Skeletal muscle satellite cell (primary cell): ENCODE data around the gene RNASE12.
"Not testable (repeated sequence)": the region's sequence is repeated elsewhere in the genome, so short reads cannot be mapped to it uniquely, and the experiment has no call there.

Source experiments
- H3K27me3 ChIP-seq: 2 replicates; pipeline ENCODE4 v1.7.0; 2013; ENCODE audit warnings: low read length; ENCODE audit not compliant: control insufficient read depth, insufficient read depth
- H3K36me3 ChIP-seq: 2 replicates; pipeline ENCODE4 v1.7.0; 2013; ENCODE audit warnings: mild to moderate bottlenecking, control low read depth, low read length; ENCODE audit not compliant: insufficient read depth
- H3K4me1 ChIP-seq: 2 replicates; pipeline ENCODE4 v1.7.0; 2013; ENCODE audit warnings: low read length; ENCODE audit not compliant: control insufficient read depth, insufficient read depth
- H3K4me2 ChIP-seq: 2 replicates; pipeline ENCODE4 v1.7.0; 2013; ENCODE audit warnings: mild to moderate bottlenecking, low read length
- H3K4me3 ChIP-seq: 2 replicates; pipeline ENCODE4 v1.7.0; 2013; ENCODE audit warnings: low read length
- H3K9ac ChIP-seq: 2 replicates; pipeline ENCODE4 v1.7.0; 2013; ENCODE audit warnings: mild to moderate bottlenecking, low read depth, low read length, moderate library complexity
- H3K9me3 ChIP-seq: replicated peaks from 2 replicates; pipeline ENCODE4 v1.7.0; 2013; ENCODE audit warnings: mild to moderate bottlenecking, control low read depth, low read length

Gene RNASE12

DNA sequence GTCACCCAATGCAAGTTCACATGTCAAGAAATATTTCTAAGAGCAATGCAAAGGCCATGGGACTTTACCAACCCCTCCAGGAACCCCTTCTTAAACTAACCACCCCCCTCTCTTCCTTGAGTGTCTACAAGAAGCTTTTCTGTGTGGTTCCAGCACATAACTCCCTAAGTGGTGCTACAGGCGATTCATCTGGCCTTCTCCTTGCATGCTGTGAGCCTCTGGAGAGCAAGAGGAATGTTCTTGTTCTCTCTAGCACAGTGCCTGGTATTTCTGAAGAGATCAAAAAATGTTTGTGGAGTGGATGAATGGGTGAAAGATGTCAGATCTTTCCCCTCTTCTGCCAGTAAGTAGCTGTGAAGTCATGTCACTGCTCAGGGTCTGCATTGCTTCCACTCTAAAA, 5.9 kb upstream of the RNASE12 start:
- no peak overlapping the region for H3K4me2 ChIP-seq
- H3K4me3 ChIP-seq: no peak overlapping the region
- H3K9me3 ChIP-seq: no peaks in the 10 kb centered on the region
- H3K4me1 ChIP-seq: no peaks in the 10 kb centered on the region
- H3K36me3 ChIP-seq: no peaks in the 10 kb centered on the region
- no peak overlapping the region for H3K9ac ChIP-seq
- peaks cover 11% of the 10 kb centered on the region for H3K27me3 ChIP-seq

DNA sequence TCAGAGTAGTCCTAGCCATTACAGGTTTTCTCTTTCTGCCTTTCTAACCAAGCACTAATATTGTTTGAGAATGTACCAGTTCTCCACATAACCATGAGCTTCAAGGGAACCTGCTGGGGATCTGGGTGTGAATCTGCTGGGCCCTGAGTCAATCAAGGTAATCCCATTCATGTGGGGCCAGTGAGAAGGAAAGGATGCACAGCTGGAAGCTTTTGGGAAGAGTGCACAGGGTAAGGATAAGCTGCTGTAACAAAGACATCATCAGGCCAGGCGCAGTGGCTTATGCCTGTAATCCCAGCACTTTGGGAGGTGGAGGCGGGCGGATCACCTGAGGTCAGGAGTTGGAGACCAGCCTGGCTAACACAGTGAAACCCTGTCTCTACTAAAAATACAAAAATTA, 4.5 kb upstream of the RNASE12 start:
- not testable (repeated sequence) for H3K9me3 ChIP-seq, H3K4me3 ChIP-seq, H3K9ac ChIP-seq, H3K4me2 ChIP-seq, H3K4me1 ChIP-seq, H3K36me3 ChIP-seq
- H3K27me3 ChIP-seq: peaks cover 21% of the 10 kb centered on the region

DNA sequence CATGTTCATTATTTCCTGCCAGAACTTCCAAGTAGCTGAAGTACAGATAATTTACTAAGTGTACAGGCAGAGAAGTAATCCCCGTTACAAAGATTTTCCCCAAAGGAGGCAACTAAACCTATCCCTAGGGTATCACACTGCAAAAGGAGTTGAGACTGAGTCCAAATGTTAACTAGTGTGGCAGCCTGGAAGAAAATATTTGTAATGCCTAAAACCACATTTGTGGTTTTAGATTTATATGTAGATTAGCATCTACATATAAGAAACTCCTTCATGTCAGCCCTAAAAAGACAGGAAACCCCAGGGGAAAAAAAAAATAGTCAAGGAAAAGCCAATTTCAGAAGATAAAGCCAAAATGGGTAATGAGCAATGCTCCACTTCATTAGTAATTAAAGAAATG, 1.4 kb upstream of the RNASE12 start:
- Histone ChIP-seq H3K4me1 (no peaks in the 10 kb centered on the region), H3K36me3 (no peaks in the 10 kb centered on the region), H3K4me2 (no peak overlapping the region), H3K9ac (no peak overlapping the region), H3K9me3 (no peaks in the 10 kb centered on the region), H3K4me3 (no peak overlapping the region), H3K27me3 (peaks cover 28% of the 10 kb centered on the region)

DNA sequence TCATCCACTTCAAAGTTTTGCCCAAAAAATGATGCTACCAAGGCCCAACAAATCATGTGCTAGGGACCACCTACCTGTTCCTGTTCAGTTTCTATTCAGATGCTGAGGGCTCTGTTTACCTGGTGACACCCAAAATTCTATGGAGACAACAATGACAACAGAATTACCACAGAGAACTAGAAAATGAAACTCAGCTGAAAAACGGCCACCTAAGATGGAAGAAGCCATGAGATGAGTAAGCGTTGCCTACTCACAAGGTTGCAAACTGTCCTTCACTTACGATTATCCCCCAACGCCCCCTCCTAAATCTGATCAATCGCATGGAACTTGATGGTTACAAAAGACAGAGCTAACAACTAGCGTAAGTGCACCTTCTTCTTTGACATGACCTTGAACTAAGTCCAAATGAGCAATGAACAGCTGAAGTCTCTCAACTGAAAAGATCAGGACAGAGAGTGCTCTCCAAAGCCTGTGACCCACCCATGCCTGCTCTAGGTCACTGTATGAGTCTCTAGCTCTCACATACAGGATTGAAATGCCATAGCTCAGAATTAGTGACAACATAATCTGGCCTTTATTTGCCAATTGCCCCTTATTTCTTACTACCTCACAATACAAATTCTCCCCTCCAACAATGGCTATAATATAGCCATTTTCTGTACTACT, 3.6 kb downstream of the RNASE12 start, which contains the start of gene RNASE11:
Gene RNASE11, minus strand, starts transcription at position 513 of the 666 bp plus-strand sequence.
- Histone ChIP-seq H3K27me3 (peaks cover 50% of the 10 kb centered on the region), H3K4me3 (no peak within 1 kb of the TSS)

DNA sequence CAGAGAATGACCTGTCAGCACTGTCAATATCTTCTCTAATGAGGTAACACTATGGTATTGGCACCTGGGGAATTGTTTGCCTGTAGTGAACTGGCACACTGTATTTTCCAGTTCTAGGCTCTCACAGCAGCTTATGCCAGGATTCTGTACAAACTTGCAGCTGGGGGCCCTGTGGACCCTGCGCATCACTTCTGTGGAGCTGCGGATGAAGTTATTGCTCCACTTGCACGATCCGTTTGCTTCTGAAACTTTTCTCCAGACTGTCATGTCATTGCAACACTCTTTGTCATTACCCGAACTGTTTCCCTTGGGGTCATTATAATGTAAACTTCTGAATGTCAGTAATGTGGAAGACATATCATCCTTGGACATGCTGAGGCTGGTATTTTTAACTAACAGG, 7.3 kb downstream of the RNASE12 start:
- Histone ChIP-seq H3K4me3 (no peak overlapping the region), H3K27me3 (peaks cover 29% of the 10 kb centered on the region), H3K4me1 (no peaks in the 10 kb centered on the region), H3K9me3 (no peaks in the 10 kb centered on the region), H3K9ac (no peak overlapping the region), H3K36me3 (no peaks in the 10 kb centered on the region), H3K4me2 (no peak overlapping the region)

More for the DNA sequence above, 3.6 kb downstream of the RNASE12 start, which contains the start of gene RNASE11:
- Histone ChIP-seq H3K36me3 (no peaks in the 10 kb centered on the region), H3K4me1 (no peaks in the 10 kb centered on the region), H3K9me3 (no peaks in the 10 kb centered on the region), H3K9ac (no peak within 1 kb of the TSS), H3K4me2 (no peak within 1 kb of the TSS)

DNA sequence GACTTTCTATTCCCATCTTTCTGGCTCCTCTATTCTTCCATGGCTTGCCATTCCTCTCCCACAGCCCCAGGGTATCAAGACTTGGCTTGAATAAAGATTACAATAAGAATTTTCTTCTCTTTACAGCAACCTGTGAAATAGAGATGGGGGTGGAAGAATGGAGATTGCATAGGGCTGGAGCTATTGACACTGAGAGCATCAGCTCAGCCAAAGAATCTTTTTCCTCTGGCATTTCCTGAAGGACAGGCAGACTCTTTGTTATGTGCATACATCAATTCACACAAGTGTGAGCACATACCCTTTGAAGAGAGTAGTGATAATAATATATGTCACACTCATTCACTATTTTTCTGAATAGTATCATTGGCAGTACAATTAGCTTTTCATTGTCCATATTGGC, 8.0 kb downstream of the RNASE12 start:
- H3K9me3 ChIP-seq: no peaks in the 10 kb centered on the region
- H3K4me2 ChIP-seq: no peak overlapping the region
- H3K4me3 ChIP-seq: no peak overlapping the region

DNA sequence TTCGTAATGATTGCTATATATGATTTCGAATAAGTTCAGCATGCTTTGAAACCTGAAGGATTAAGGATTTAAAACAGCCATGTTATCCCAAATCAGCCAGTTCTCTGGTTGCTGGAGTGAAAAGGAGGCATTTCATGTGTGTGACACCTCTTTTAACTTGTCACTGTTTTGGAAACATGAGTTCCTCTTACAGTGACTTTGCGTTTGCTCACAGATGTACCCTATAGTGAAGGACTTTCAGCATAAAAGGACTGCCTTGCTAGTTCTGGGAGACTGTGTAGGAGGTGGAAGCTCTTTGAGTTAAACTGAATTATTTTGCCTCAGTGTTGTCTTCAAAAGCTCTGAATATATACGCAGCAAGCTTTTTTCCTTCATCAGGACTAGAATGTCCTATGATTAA, 10.9 kb downstream of the RNASE12 start:
- H3K4me2 ChIP-seq: no peak overlapping the region
- H3K27me3 ChIP-seq: peaks cover 26% of the 10 kb centered on the region
- no peaks in the 10 kb centered on the region for H3K4me1 ChIP-seq
- H3K9me3 ChIP-seq: no peaks in the 10 kb centered on the region
- H3K36me3 ChIP-seq: no peaks in the 10 kb centered on the region
- H3K4me3 ChIP-seq: no peak overlapping the region
- H3K9ac ChIP-seq: no peak overlapping the region

More for the DNA sequence above, 8.0 kb downstream of the RNASE12 start:
- Histone ChIP-seq H3K27me3 (peaks cover 26% of the 10 kb centered on the region), H3K9ac (no peak overlapping the region), H3K36me3 (no peaks in the 10 kb centered on the region), H3K4me1 (no peaks in the 10 kb centered on the region)

DNA sequence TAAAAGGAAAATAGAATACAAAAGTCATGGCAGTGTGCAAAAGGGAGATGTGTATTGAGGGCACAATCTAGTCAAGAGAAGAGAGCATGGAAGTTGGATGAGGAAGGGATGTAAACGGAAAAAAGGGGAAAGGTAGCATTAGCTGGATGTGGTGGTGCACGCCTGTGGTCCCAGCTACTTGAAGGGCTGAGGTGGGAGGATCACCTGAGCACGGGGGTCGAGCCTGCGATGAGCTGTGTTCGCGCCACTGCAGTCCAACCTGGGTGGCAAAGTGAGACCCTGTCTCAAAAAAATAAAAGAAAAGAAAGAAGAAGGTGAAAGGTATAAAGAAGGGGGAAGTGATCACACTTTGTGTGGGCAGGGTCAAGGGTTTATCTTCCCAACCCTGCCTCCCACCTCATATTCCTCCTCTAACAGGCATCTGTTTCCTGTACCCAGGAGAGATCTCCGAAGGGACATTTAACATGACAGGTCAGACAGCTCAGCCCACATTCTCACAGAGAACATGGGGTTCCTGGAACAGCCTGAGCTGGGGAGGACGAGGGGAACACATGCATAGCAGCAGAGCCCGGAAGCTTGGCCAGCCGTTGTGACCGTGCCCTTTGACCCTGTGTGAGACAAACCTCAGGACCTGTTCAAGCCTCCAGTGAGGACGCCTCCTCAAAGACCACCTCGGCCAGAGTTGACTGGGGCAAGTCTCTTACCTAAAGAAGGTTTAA, 12.2 kb downstream of the RNASE12 start:
- Histone ChIP-seq H3K9ac (no peak overlapping the region), H3K4me1 (no peaks in the 10 kb centered on the region), H3K36me3 (no peaks in the 10 kb centered on the region), H3K4me2 (no peak overlapping the region), H3K27me3 (peaks cover 15% of the 10 kb centered on the region), H3K9me3 (no peaks in the 10 kb centered on the region), H3K4me3 (no peak overlapping the region)

DNA sequence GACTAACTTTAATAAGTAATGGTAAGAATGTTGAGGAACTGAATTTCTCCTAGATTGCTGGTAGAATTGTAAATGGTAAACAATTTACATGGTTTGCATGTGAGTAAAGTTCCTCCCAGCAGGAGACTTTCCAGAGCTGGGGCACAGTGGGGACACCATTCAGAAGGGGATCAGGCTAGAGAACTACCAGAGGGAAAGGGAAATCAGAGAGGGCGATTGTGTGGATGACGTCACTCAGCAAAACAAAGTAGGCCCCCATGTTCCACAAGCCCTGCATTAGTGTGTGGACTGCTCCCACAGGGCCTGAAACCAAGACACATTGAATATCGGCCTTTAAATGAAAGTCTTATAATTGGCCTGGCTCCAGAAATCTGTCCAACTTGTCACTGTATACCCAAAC, 12.9 kb downstream of the RNASE12 start:
- Histone ChIP-seq H3K9ac (no peak overlapping the region), H3K27me3 (peaks cover 11% of the 10 kb centered on the region), H3K4me2 (no peak overlapping the region), H3K4me1 (no peaks in the 10 kb centered on the region), H3K36me3 (no peaks in the 10 kb centered on the region), H3K9me3 (no peaks in the 10 kb centered on the region), H3K4me3 (no peak overlapping the region)

DNA sequence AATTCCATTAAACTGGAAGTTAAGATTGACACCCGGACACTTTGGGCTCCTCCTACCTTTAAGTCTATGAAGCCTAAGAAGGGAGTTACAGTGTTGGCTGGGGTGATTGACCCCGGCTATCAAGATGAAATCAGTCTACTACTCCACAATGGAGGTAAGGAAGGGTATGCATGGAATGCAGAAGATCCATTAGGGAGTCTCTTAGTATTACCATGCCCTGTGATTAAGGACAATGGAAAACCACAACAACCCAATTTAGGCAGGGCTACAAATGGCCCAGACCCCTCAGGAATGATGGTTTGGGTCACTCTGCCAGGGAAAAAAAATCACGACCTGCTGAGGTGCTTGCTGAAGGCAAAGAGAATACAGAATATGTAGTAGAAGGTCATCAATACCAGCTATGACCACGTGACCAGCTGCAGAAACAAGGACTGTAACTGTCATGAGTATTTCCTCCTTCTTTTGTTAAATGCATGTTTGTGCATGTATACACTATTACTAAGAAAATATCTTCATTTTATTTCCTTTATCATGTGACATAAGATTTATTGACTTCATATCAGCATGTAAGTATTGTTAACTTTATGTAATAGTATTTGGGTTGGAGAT, 18.7 kb downstream of the RNASE12 start:
- H3K4me2 ChIP-seq, H3K9ac ChIP-seq, H3K4me3 ChIP-seq, H3K36me3 ChIP-seq, H3K4me1 ChIP-seq, H3K9me3 ChIP-seq, H3K27me3 ChIP-seq: not testable (repeated sequence)

DNA sequence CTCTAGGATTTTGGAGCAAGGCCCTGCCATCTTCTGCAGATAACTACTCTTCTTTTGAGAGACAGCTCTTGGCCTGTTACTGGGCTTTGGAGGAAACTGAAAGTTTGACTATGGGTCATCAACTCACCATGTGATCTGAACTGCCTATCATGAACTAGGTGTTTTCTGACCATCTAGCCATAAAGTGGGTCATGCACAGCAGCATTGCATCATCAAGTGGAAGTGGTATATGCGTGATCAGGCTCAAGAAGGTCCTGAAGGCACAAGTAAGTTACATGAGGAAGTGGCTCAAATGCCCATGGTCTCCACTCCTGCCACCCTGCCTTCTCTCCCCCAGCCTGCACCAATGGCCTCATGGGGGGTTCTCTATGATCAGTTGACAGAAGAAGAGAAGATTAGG, 20.5 kb downstream of the RNASE12 start:
- not testable (repeated sequence) for H3K4me3 ChIP-seq, H3K36me3 ChIP-seq, H3K9ac ChIP-seq, H3K27me3 ChIP-seq, H3K4me2 ChIP-seq, H3K4me1 ChIP-seq, H3K9me3 ChIP-seq

DNA sequence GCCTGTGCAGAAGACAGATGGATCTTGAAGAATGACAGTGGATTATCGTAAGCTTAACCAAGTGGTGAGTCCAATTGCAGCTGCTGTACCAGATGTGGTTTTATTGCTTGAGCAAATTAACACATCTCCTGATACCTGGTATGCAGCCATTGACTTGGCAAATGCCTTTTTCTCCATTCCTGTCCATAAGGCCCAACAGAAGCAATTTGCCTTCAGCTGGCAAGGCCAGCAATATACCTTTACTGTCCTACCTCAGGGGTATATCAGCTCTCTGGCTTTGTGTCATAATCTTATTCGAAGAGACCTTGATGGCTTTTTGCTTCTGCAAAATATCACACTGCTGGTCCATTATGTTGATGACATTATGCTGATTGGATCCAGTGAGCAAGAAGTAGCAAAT, 21.3 kb downstream of the RNASE12 start:
- not testable (repeated sequence) for H3K9me3 ChIP-seq, H3K36me3 ChIP-seq, H3K27me3 ChIP-seq, H3K9ac ChIP-seq, H3K4me3 ChIP-seq, H3K4me1 ChIP-seq, H3K4me2 ChIP-seq
